PFSK-1 (cell line): ENCODE data around the gene BTBD1.
A peak's percentile ranks its signal among the peaks of the same experiment; 100 is the strongest.

Experiments
- FOXP2 ChIP-seq: optimal IDR thresholded peaks from 2 replicates; pipeline ENCODE3; 2011; ENCODE audit warnings: borderline replicate concordance, control low read depth, inconsistent platforms; ENCODE audit not compliant: insufficient read depth; ENCODE audit errors: extremely low read length, extremely low read depth
- POLR2AphosphoS5 ChIP-seq: IDR thresholded peaks from 2 replicates; pipeline ENCODE4 v1.6.1; 2012; ENCODE audit warnings: low read depth, mild to moderate bottlenecking, control low read depth, low read length, moderate library complexity
- SIN3A ChIP-seq: IDR thresholded peaks from 2 replicates; pipeline ENCODE4 v1.6.1; 2012; ENCODE audit warnings: mild to moderate bottlenecking, low read length, moderate library complexity, borderline replicate concordance; ENCODE audit not compliant: insufficient read depth
- TAF1 ChIP-seq: IDR thresholded peaks from 2 replicates; pipeline ENCODE4 v1.6.1; 2012; ENCODE audit warnings: low read length, control low read depth, borderline replicate concordance; ENCODE audit not compliant: insufficient read depth
- TF ChIP-seq, protein P1 (sequence below), 2 experiments: IDR thresholded peaks; 2 replicates each; pipeline versions ENCODE4 v1.6.1 to v1.8.0; 2011 to 2012; ENCODE audit warnings: low read depth in 2 of 2, low read length in 2 of 2, control low read depth in 1 of 2, inconsistent platforms in 1 of 2, mild to moderate bottlenecking in 1 of 2, moderate library complexity in 1 of 2; ENCODE audit not compliant: insufficient read depth in 1 of 2

Gene BTBD1

GRCh38 chr15:83068054-83068453 is 1.0 kb upstream of the BTBD1 start:
- TF ChIP-seq SIN3A, result no peak
- TF ChIP-seq FOXP2, result no peak
- no peak for TF ChIP-seq POLR2AphosphoS5
- no peak for TF ChIP-seq TAF1
- TF ChIP-seq, protein P1, sequence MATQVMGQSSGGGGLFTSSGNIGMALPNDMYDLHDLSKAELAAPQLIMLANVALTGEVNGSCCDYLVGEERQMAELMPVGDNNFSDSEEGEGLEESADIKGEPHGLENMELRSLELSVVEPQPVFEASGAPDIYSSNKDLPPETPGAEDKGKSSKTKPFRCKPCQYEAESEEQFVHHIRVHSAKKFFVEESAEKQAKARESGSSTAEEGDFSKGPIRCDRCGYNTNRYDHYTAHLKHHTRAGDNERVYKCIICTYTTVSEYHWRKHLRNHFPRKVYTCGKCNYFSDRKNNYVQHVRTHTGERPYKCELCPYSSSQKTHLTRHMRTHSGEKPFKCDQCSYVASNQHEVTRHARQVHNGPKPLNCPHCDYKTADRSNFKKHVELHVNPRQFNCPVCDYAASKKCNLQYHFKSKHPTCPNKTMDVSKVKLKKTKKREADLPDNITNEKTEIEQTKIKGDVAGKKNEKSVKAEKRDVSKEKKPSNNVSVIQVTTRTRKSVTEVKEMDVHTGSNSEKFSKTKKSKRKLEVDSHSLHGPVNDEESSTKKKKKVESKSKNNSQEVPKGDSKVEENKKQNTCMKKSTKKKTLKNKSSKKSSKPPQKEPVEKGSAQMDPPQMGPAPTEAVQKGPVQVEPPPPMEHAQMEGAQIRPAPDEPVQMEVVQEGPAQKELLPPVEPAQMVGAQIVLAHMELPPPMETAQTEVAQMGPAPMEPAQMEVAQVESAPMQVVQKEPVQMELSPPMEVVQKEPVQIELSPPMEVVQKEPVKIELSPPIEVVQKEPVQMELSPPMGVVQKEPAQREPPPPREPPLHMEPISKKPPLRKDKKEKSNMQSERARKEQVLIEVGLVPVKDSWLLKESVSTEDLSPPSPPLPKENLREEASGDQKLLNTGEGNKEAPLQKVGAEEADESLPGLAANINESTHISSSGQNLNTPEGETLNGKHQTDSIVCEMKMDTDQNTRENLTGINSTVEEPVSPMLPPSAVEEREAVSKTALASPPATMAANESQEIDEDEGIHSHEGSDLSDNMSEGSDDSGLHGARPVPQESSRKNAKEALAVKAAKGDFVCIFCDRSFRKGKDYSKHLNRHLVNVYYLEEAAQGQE (IDR thresholded peaks at IDR 0.05; ENCODE audit: insufficient read depth in 1 of 2, low read depth in 2 of 2, low read length in 2 of 2), result no peak

DNA sequence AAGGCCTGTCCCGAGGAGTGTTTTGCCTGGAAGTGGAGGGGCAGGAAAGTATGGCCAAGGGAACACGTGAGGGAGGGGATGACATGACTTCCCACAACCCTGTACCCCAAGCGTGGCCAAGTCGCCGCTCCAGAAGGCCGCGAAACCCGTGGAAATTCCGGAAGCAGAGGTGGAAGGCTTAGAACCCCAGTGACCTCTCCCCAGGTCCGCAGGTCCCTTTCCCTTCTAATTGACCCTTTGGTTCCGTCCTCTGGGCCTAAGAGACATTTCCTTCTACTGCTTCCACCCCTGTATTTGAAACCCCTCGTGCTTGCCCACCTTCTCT is 548 bp upstream of the BTBD1 start:
- TF ChIP-seq POLR2AphosphoS5 (no peak), FOXP2 (no peak), TAF1 (no peak), SIN3A (no peak)
- TF ChIP-seq, protein P1 (IDR thresholded peaks at IDR 0.05; ENCODE audit: insufficient read depth in 1 of 2, low read depth in 2 of 2, low read length in 2 of 2), result no peak

DNA sequence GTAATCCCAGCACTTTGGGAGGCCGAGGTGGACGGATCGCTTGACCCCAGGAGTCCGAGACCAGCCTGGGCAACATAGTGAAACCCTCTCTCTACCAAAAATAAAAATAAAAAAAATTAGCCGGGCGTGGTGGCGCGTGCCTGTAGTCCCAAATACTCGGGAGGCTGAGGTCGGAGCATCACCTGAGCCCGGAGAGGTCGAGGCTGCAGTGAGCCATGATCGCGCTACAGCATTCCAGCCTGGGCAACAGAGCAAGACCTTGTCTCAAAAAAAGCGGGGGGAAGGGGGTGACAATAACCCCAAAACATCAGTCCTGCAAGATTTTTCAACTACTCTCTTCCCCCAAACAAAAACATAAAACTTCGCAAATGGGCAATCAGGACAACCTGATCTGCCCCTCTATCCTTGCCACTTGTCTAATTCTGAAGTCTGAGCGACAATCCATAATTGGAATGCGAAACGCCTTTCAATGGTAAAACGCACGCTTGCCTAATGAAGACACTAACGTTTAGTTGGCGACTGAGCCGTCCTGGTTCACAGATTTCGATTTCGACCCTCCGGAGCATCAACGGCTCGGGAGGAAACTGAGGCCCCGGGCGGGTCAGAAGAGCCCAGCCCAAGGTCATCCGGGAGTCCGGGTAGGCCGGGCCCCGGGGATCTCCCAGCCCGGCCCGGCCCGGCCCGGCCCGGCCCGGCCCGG is 868 bp downstream of the BTBD1 start:
- no peak for TF ChIP-seq POLR2AphosphoS5
- no peak for TF ChIP-seq SIN3A
- no peak for TF ChIP-seq FOXP2
- peak; percentile 30; the same call in 1 of the 2 replicates for TF ChIP-seq TAF1

DNA sequence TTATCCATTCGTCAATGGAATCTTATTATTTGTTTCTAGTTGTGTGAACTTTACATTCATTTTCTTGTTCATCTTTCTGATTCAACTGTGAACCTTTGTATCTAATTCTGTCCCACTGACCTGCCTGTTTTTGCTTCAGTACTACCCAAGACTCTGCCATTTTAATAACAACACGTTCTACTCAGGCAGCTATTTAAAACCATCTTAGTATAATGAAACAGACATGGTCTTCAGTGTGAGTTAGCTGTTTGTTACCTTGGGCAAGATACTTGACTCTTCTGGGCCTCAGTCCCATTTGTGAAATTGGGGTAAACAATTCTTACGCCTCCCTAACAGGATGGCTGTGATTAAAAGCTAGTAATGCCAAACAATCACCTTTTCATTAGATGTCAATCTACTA is 1.6 kb downstream of the BTBD1 start:
- TF ChIP-seq, protein P1 (IDR thresholded peaks at IDR 0.05; ENCODE audit: insufficient read depth in 1 of 2, low read depth in 2 of 2, low read length in 2 of 2), result no peak
- no peak for TF ChIP-seq POLR2AphosphoS5
- no peak for TF ChIP-seq FOXP2
- no peak for TF ChIP-seq TAF1
- TF ChIP-seq SIN3A, result no peak

DNA sequence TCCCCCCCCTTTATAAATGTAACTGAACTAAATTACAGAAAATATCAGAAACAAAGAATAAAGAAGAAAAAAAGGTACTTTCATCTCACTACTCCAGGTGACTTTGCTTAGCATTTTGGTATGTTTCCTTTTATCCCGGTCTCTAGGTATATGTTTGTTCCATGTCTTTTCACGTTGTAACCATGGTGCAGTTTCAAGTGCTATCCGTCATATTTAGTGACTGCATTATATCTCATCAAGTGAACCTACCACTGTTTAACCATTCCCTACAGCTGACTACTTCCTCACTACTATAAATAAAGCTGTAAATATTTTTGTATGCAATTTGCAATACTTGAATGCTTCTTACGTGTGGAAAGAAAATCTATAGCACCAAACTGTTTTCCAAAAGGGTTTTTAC is 2.2 kb downstream of the BTBD1 start:
- TF ChIP-seq FOXP2 (no peak), TAF1 (no peak), SIN3A (no peak), POLR2AphosphoS5 (no peak)
- TF ChIP-seq, protein P1 (IDR thresholded peaks at IDR 0.05; ENCODE audit: insufficient read depth in 1 of 2, low read depth in 2 of 2, low read length in 2 of 2), result no peak
